ENCODE results near the gene ERC1. TPM values are rescaled to one million over a fixed set of nuclear protein-coding genes. Genes with fewer than 3 reads are reported as not detected.

ERC1 gene
- total RNA-seq, 1 experiment from 2014 or later: 40.4 TPM

- no peak overlapping the region for H3K4me3 ChIP-seq (ENCODE audit: low read depth in 2 of 2, low read length in 2 of 2)
- no peaks in the 10 kb centered on the region for H3K27me3 ChIP-seq (ENCODE audit: control insufficient read depth, insufficient read depth, low read length)
- CTCF ChIA-PET: no interaction called here
- intact Hi-C loops (cut with micrococcal nuclease; ENCODE audit: unreplicated experiment) (no loop called here), in situ Hi-C loops (cut with HindIII; ENCODE audit: low pct_unique_long_range_greater_than_20kb, low sequenced_read_pairs) (no loop called here)
- H3K4me1 ChIP-seq (ENCODE audit: control insufficient read depth, insufficient read depth, low read length): no peaks in the 10 kb centered on the region
- no TSS peak for BruUV-seq (replicated peaks)
- no peak overlapping the region for H3K27ac ChIP-seq (ENCODE audit: low read length)
- DNase-seq (ENCODE audit: low read depth, low spot score) (no peak), ATAC-seq (no peak)
- H3K9me3 ChIP-seq (ENCODE audit: control insufficient read depth, insufficient read depth, low read depth, low read length): no peaks in the 10 kb centered on the region
- H3K36me3 ChIP-seq (ENCODE audit: control insufficient read depth, insufficient read depth, low read length): peaks cover 2% of the 10 kb centered on the region; the same call in 1 of the 2 replicates
- TF ChIP-seq SIN3A (IDR thresholded peaks at IDR 0.05; ENCODE audit: borderline replicate concordance, insufficient read depth, low read depth, low read length) (no peak), CTCF (IDR thresholded peaks at IDR 0.05) (no peak), REST (IDR thresholded peaks at IDR 0.05; ENCODE audit: insufficient read depth in 1 of 2, low read depth in 2 of 2, low read length in 1 of 2) (no peak), TCF7L2 (IDR thresholded peaks at IDR 0.05; ENCODE audit: low read depth, low read length) (no peak), POLR2AphosphoS5 (IDR thresholded peaks at IDR 0.05; ENCODE audit: low read depth, low read length) (no peak)
- POLR2A ChIA-PET: no interaction called here
Measured at GRCh38 chr12:1288333-1288732, 297.3 kb downstream of the ERC1 start.

GRCh38 chr12:1289371-1290155 is 298.5 kb downstream of the ERC1 start:
- ChIA-PET CTCF (no interaction called here), POLR2A (no interaction called here)
- Histone ChIP-seq H3K4me3 (ENCODE audit: low read depth in 2 of 2, low read length in 2 of 2) (no peak overlapping the region), H3K36me3 (ENCODE audit: control insufficient read depth, insufficient read depth, low read length) (peaks cover 2% of the 10 kb centered on the region; the same call in 1 of the 2 replicates), H3K9me3 (ENCODE audit: control insufficient read depth, insufficient read depth, low read depth, low read length) (no peaks in the 10 kb centered on the region), H3K4me1 (ENCODE audit: control insufficient read depth, insufficient read depth, low read length) (no peaks in the 10 kb centered on the region), H3K27ac (ENCODE audit: low read length) (no peak overlapping the region), H3K27me3 (ENCODE audit: control insufficient read depth, insufficient read depth, low read length) (no peaks in the 10 kb centered on the region)
- intact Hi-C loops (cut with micrococcal nuclease; ENCODE audit: unreplicated experiment) (no loop called here), in situ Hi-C loops (cut with HindIII; ENCODE audit: low pct_unique_long_range_greater_than_20kb, low sequenced_read_pairs) (no loop called here)
- no peak for ATAC-seq
- TF ChIP-seq REST (IDR thresholded peaks at IDR 0.05; ENCODE audit: insufficient read depth in 1 of 2, low read depth in 2 of 2, low read length in 1 of 2) (no peak), SIN3A (IDR thresholded peaks at IDR 0.05; ENCODE audit: borderline replicate concordance, insufficient read depth, low read depth, low read length) (no peak), TCF7L2 (IDR thresholded peaks at IDR 0.05; ENCODE audit: low read depth, low read length) (no peak)
- no peak for DNase-seq (ENCODE audit: low read depth, low spot score)
- no TSS peak for BruUV-seq (replicated peaks)
